Bronchial epithelial cell (primary cell): ENCODE data around the gene KAT6B. TPM values are rescaled to one million over a fixed set of nuclear protein-coding genes. Genes with fewer than 3 reads are reported as not detected.
"Not testable (repeated sequence)": the region's sequence is repeated elsewhere in the genome, so short reads cannot be mapped to it uniquely, and the experiment has no call there.

Source experiments
- DNase-seq: peaks from one replicate; pipeline ENCODE4 v3.0.0-alpha.2; 2010; ENCODE audit warnings: low read depth
- FAIRE-seq: peaks from 2 replicates; lab custom pipeline; 2011; peaks lifted over from hg19 to GRCh38; lab: Jason Lieb, UNC
- H3K27me3 ChIP-seq: 2 replicates; pipeline ENCODE4 v1.5.1; 2011; ENCODE audit warnings: low read length; ENCODE audit not compliant: control insufficient read depth, insufficient read depth
- H3K36me3 ChIP-seq: 2 replicates; pipeline ENCODE4 v1.5.1; 2011; ENCODE audit warnings: low read length; ENCODE audit not compliant: control insufficient read depth, insufficient read depth
- H3K4me3 ChIP-seq: 2 replicates; pipeline ENCODE4 v1.5.1; 2011; ENCODE audit warnings: mild to moderate bottlenecking, low read depth, low read length, control low read depth
- total RNA-seq: library from RNA; depleted of rRNA; stranded (reverse); fragments of >200 nt; gene quantifications from 2 replicates; pipeline ENCODE4 v1.2.1, GENCODE V29; 2014
- TF ChIP-seq, protein P1 (sequence below): IDR thresholded peaks from 2 replicates; pipeline ENCODE4 v1.5.1; 2011; ENCODE audit warnings: mild to moderate bottlenecking, moderate library complexity, low read length, control low read depth, inconsistent platforms; ENCODE audit not compliant: insufficient read depth, severe bottlenecking

Gene KAT6B
- total RNA-seq, 1 donor from 2014 or later, result 8.7 TPM

DNA sequence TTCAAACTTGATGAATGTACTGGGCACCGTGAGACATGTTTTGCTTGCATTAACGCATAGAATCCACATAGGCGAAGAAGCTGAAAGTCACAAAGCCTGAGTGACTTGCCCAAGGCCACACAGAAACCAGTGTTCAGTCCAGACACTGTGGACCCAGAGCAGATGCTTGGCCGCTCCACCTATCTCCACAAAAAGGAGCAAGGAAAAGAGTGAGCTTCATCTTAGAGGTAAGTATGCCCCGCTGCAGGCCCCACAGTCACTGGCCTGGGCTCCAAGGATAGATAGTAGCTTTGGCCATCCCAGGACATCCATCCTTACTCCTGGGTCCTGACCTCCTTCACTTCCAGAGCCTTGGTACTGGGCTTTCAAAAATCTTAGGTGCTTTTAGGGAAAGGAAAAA lies 224.9 kb downstream of the KAT6B start:
- FAIRE-seq (no peak), DNase-seq (no peak)
- Histone ChIP-seq H3K36me3 (no peaks in the 10 kb centered on the region), H3K27me3 (no peaks in the 10 kb centered on the region), H3K4me3 (no peak overlapping the region)
- TF ChIP-seq, protein P1, sequence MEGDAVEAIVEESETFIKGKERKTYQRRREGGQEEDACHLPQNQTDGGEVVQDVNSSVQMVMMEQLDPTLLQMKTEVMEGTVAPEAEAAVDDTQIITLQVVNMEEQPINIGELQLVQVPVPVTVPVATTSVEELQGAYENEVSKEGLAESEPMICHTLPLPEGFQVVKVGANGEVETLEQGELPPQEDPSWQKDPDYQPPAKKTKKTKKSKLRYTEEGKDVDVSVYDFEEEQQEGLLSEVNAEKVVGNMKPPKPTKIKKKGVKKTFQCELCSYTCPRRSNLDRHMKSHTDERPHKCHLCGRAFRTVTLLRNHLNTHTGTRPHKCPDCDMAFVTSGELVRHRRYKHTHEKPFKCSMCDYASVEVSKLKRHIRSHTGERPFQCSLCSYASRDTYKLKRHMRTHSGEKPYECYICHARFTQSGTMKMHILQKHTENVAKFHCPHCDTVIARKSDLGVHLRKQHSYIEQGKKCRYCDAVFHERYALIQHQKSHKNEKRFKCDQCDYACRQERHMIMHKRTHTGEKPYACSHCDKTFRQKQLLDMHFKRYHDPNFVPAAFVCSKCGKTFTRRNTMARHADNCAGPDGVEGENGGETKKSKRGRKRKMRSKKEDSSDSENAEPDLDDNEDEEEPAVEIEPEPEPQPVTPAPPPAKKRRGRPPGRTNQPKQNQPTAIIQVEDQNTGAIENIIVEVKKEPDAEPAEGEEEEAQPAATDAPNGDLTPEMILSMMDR, result no peak

DNA sequence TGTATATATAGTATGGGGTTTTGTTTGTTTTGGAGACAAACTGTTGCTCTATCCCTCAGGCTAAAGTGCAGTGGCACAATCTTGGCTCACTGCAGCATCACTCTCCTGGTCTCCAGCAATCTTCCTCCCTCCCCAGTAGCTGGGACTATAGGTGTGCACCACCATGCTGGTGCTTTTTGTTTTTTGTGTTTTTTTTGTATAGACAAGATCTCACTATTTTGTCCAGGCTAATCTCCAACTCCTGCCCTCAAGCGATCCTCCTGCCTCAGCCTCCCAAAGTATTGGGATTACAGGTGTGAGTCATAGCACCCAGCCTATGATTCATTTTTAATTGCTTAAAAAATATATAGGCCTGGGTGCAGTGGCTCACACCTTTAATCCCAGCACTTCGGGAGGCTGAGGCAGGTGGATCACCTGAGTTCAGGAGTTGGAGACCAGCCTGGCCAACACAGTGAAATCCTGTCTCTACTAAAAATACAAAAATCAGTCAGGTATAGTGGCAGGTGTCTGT lies 229.6 kb downstream of the KAT6B start:
- FAIRE-seq, H3K36me3 ChIP-seq, DNase-seq, H3K4me3 ChIP-seq, H3K27me3 ChIP-seq: not testable (repeated sequence)

DNA sequence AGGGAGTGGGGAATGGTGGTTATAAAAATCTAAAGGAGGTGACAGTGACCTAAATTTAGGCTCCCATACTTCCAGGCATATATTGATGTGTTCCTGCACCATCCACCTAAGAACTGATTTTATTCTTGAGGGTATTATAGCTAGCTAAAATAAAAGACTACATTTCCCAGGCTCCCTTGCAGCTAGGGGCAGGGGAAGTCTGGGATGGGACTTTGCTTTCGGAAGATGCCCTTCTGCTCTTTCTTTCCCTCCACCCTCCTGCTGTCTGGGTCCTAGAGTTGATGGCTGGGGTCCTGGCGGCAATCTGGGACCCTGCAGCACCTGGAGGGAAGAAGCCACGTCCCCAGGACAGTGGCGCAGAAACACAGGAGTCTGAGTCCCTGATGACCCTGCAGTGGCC lies 231.3 kb downstream of the KAT6B start:
- DNase-seq (no peak), FAIRE-seq (no peak)
- Histone ChIP-seq H3K4me3 (no peak overlapping the region), H3K36me3 (no peaks in the 10 kb centered on the region), H3K27me3 (no peaks in the 10 kb centered on the region)
- TF ChIP-seq, protein P1, result no peak

DNA sequence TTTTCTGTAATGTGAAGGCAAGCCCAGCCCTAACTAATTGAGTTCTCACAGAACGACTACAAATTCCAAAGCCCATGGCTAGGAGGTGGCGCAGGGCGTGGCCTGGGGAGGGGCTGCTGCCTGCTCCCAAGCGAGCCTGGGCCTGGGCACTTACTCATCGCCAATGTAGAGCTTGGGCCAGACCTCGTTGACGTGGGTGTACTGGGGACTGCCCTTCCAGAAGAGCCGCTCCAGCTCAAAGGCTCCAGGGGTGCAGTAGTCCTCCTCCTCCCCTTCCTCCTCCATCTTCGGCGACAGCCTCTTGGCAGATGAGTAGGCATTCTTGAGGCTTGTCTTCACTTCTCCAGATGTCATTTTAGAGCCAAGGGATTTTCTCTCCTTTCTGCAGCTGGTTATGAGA lies 231.8 kb downstream of the KAT6B start:
- TF ChIP-seq, protein P1, result no peak
- Histone ChIP-seq H3K27me3 (no peaks in the 10 kb centered on the region), H3K4me3 (no peak overlapping the region), H3K36me3 (no peaks in the 10 kb centered on the region)
- peak; percentile 66 for DNase-seq
- FAIRE-seq, result no peak

DNA sequence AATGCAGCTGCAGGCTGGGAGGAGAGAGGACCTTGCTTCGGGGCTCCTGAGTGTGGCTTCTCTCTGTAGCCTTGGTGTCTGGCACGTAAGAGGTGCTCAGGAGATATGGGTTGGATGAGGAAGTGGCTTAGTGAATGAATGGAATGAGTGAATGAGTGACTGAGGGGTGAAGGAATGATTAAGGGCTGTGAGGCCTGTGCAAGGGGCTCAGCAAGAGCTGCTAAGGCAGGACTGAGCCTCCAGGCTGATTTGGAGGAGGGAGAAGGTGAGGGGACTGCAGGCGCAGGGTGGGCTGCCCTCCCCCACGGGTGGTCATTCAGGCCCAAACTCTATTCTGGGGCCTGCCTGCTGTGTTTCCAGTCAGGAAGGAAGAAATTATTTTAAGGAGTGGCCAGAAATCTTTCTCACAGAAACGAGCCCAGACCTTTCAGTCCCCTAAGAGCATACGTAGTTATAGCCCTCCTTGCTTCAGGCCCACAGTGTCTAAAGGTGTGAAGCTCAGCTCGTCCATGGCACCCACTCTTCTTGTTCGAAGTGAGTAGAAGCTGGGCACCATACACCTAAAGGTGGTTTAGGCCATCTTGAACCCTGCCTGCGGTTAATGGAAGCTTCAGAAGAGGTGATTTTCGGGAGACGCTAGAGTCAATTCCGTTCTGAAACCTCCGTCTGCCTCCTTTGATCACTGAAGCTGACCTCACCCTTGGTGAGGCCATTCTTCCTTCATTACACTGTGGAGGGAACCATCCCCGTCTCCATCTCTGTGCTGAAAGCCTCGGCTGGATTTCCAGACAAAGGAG lies 235.5 kb downstream of the KAT6B start:
- DNase-seq (no peak), FAIRE-seq (no peak)
- TF ChIP-seq, protein P1, result no peak
- H3K4me3 ChIP-seq, result no peak overlapping the region
- no peaks in the 10 kb centered on the region for H3K36me3 ChIP-seq
- no peaks in the 10 kb centered on the region for H3K27me3 ChIP-seq

DNA sequence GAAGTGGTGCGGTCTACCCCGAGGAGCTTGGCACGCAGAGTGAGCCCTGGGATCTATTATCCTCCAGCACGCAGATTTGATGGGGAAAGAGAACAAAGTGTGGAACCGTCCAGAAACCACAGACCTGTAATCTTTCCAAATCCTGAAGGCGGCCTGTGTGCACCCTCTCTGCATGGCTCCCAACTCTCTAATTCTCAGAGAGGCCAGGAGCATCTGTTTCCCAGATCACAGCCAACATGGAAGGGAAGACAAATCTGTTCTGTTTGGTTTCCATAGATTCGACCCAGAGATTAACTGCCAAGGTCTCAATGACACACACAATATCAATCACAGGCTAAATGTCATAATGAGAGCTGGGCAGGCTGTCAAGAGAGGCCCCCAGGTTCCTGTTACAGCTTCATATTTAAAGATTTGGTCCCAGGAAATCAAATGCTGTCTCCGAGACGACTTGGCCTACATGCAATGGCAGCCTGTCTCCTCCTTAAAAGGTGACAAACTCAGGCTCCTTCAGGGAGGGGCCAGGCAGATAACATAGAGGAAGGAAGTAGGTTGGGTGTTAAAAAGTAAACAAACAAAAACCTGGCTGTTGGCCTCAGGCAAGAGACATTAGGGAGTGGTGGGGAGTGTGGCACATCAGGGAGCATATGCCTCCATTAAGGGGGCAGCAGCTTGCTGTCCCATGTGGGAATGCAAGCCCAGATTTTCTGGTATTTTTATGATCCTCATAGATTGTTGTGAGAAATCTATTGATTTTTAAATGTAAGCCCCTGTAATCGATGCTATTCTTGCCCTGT lies 236.3 kb downstream of the KAT6B start:
- Histone ChIP-seq H3K36me3 (no peaks in the 10 kb centered on the region), H3K27me3 (no peaks in the 10 kb centered on the region), H3K4me3 (no peak overlapping the region)
- DNase-seq (no peak), FAIRE-seq (no peak)
- TF ChIP-seq, protein P1, result no peak
